ENCODE results near the gene SLC25A25. TPM values are rescaled to one million over a fixed set of nuclear protein-coding genes. Genes with fewer than 3 reads are reported as not detected.
A peak's percentile ranks its signal among the peaks of the same experiment; 100 is the strongest.

Gene SLC25A25
- total RNA-seq, 1 experiment from 2014 or later: 10.7 TPM

DNA sequence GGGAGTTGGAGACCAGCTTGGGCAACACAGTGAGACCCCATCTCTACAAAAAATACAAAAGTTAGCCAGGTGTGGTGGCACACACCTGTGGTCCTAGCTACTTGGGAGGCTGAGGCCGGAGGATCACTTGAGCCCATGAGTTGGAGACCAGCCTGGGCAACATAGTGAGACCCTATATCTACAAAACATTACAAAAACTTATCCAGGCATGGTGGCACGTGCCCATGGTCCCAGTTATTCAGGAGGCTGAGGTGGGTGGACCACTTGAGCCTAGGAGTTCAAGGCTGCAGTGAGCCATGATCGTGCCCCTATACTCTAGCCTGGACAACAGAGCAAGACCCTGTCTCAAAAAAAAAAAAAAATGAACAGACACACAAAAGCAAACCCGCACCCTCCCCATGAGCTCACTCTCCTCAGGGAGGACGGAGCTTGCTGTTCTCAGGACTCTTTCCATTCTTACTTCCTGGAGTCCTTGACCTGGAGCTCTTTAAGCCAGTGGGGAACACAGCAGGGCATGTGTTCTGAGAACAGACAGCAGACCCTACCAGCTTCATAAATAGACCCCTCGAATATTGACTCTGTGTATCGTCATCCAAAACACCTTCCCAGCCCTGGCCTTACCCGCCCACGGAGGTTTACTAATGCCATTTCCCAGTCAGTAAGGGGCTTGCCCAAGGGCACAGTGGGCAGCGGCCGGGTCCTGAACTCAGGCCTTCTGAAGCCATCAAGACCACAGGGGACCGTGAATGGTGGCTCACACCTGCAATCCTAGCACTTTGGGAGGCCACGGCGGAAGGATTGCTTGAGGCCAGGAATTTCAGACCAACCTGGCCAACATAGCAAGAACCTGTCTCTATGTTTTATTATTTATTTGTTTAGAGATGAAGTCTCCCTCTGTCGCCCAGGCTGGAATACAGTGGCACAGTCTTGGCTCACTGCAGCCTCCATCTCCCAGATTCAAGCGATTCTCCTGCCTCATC is 48.4 kb downstream of the SLC25A25 start:
- CTCF ChIA-PET: interaction anchor here (0.5 kb wide), 1 partner anchor 46 kb away, joined by 4 read pairs; no protein-coding TSS in a partner anchor

DNA sequence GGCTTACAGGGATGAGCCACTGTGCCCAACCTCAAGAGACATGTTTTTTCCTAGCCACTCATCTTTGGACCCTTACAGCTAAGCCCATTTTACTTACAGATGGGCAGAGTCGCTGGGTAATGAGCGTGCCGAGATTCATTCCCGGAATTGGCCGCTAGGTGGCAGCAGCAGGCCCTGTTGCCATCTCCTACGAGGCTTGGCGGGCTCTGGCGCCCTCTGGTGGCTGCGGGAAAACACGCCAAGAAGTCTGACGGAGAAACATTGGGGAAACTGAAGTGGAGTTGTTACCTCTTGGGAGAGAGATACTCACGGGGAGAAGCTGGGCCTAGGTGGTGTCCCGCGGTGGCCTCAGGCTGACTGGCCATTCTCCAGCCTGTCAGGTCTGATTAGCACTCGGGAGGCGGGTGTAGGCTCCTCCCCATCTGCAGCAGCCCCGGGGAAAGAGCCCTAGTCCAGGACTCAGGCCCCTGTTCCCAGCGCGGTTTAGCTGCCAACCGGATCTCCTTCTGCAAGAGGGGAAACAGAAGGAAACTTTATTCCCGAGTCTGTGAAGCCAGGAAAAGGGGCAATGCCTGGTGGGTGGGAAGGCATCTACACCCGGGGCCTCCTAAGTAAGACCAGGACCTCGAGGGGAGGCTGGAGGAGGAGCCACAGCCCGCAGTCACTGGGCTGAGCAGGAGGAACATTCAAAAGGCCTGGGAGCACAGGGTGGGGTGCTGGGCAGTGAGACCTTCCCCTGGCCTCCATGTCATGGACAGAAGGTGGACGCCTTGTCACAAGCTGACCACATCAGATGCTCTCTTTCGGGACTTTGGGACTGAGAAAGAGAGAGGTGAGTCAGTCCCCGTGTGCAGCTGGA is 49.8 kb downstream of the SLC25A25 start:
- BruUV-seq (replicated peaks): no TSS peak
- ChIA-PET POLR2A (no interaction called here), CTCF (interaction anchor here (0.7 to 1.0 kb wide), 4 partner anchors 13 to 174 kb away, joined by 3 to 10 read pairs (median 4); no protein-coding TSS in a partner anchor)
- peak; percentile 73 for DNase-seq (ENCODE audit: low read depth, low spot score)
- TF ChIP-seq, protein P1, sequence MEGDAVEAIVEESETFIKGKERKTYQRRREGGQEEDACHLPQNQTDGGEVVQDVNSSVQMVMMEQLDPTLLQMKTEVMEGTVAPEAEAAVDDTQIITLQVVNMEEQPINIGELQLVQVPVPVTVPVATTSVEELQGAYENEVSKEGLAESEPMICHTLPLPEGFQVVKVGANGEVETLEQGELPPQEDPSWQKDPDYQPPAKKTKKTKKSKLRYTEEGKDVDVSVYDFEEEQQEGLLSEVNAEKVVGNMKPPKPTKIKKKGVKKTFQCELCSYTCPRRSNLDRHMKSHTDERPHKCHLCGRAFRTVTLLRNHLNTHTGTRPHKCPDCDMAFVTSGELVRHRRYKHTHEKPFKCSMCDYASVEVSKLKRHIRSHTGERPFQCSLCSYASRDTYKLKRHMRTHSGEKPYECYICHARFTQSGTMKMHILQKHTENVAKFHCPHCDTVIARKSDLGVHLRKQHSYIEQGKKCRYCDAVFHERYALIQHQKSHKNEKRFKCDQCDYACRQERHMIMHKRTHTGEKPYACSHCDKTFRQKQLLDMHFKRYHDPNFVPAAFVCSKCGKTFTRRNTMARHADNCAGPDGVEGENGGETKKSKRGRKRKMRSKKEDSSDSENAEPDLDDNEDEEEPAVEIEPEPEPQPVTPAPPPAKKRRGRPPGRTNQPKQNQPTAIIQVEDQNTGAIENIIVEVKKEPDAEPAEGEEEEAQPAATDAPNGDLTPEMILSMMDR (IDR thresholded peaks at IDR 0.05): peak; percentile 99
- no peak for TF ChIP-seq POLR2AphosphoS5 (IDR thresholded peaks at IDR 0.05; ENCODE audit: low read depth, low read length)
- peak; percentile 79 for ATAC-seq
- H3K27me3 ChIP-seq (ENCODE audit: control insufficient read depth, insufficient read depth, low read length): no peaks in the 10 kb centered on the region
- no peak overlapping the region for H3K4me3 ChIP-seq (ENCODE audit: low read depth in 2 of 2, low read length in 2 of 2)
- in situ Hi-C loops (cut with HindIII; ENCODE audit: low pct_unique_long_range_greater_than_20kb, low sequenced_read_pairs) (no loop called here), intact Hi-C loops (cut with micrococcal nuclease; ENCODE audit: unreplicated experiment) (no loop called here)
- H3K27ac ChIP-seq (ENCODE audit: low read length): no peak overlapping the region
- no peaks in the 10 kb centered on the region for H3K36me3 ChIP-seq (ENCODE audit: control insufficient read depth, insufficient read depth, low read length)
- no peaks in the 10 kb centered on the region for H3K9me3 ChIP-seq (ENCODE audit: control insufficient read depth, insufficient read depth, low read depth, low read length)
- H3K4me1 ChIP-seq (ENCODE audit: control insufficient read depth, insufficient read depth, low read length): no peaks in the 10 kb centered on the region; the same call in 1 of the 2 replicates

More for the DNA sequence above, 48.4 kb downstream of the SLC25A25 start:
- H3K27ac ChIP-seq (ENCODE audit: low read length): no peak overlapping the region
- H3K4me3 ChIP-seq (ENCODE audit: low read depth in 2 of 2, low read length in 2 of 2): no peak overlapping the region
- DNase-seq (ENCODE audit: low read depth, low spot score) (no peak), ATAC-seq (no peak)
- intact Hi-C loops (cut with micrococcal nuclease; ENCODE audit: unreplicated experiment): no loop called here
- no peaks in the 10 kb centered on the region for H3K36me3 ChIP-seq (ENCODE audit: control insufficient read depth, insufficient read depth, low read length)
- H3K9me3 ChIP-seq (ENCODE audit: control insufficient read depth, insufficient read depth, low read depth, low read length): no peaks in the 10 kb centered on the region
- BruUV-seq (replicated peaks): no TSS peak
- H3K4me1 ChIP-seq (ENCODE audit: control insufficient read depth, insufficient read depth, low read length): no peaks in the 10 kb centered on the region; the same call in 1 of the 2 replicates
- TF ChIP-seq POLR2AphosphoS5 (IDR thresholded peaks at IDR 0.05; ENCODE audit: low read depth, low read length): no peak
- no peak for TF ChIP-seq TCF7L2 (IDR thresholded peaks at IDR 0.05; ENCODE audit: low read depth, low read length)
- TF ChIP-seq, protein P2, sequence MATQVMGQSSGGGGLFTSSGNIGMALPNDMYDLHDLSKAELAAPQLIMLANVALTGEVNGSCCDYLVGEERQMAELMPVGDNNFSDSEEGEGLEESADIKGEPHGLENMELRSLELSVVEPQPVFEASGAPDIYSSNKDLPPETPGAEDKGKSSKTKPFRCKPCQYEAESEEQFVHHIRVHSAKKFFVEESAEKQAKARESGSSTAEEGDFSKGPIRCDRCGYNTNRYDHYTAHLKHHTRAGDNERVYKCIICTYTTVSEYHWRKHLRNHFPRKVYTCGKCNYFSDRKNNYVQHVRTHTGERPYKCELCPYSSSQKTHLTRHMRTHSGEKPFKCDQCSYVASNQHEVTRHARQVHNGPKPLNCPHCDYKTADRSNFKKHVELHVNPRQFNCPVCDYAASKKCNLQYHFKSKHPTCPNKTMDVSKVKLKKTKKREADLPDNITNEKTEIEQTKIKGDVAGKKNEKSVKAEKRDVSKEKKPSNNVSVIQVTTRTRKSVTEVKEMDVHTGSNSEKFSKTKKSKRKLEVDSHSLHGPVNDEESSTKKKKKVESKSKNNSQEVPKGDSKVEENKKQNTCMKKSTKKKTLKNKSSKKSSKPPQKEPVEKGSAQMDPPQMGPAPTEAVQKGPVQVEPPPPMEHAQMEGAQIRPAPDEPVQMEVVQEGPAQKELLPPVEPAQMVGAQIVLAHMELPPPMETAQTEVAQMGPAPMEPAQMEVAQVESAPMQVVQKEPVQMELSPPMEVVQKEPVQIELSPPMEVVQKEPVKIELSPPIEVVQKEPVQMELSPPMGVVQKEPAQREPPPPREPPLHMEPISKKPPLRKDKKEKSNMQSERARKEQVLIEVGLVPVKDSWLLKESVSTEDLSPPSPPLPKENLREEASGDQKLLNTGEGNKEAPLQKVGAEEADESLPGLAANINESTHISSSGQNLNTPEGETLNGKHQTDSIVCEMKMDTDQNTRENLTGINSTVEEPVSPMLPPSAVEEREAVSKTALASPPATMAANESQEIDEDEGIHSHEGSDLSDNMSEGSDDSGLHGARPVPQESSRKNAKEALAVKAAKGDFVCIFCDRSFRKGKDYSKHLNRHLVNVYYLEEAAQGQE (IDR thresholded peaks at IDR 0.05; ENCODE audit: insufficient read depth in 1 of 2, low read depth in 2 of 2, low read length in 1 of 2): no peak
- no peak for TF ChIP-seq SIN3A (IDR thresholded peaks at IDR 0.05; ENCODE audit: borderline replicate concordance, insufficient read depth, low read depth, low read length)
- TF ChIP-seq, protein P1 (IDR thresholded peaks at IDR 0.05): no peak
- POLR2A ChIA-PET: no interaction called here
- no peaks in the 10 kb centered on the region for H3K27me3 ChIP-seq (ENCODE audit: control insufficient read depth, insufficient read depth, low read length)
- in situ Hi-C loops (cut with HindIII; ENCODE audit: low pct_unique_long_range_greater_than_20kb, low sequenced_read_pairs): no loop called here
